B cell (primary cell): ENCODE results near the gene SLC7A7. TPM values are rescaled to one million over a fixed set of nuclear protein-coding genes. Genes with fewer than 3 reads are reported as not detected.
A peak's percentile ranks its signal among the peaks of the same experiment; 100 is the strongest.

Experiments
- ATAC-seq: fragments of 200-7000 bp; cut with Tn5 transposase; one replicate; pipeline ENCODE4 v1.10.0; 2021; ENCODE audit warnings: low read depth, mild to moderate bottlenecking, moderate number of reproducible peaks, moderate library complexity
- CTCF ChIA-PET: fragments of 350-600 bp; sonication (Branson Sonifier 250); formaldehyde crosslinking; loops from one replicate; lab custom pipeline; 2021; ENCODE audit warnings: antibody characterized with exemption, inconsistent platforms; lab: Charles Lee
- POLR2A ChIA-PET: fragments of 350-600 bp; sonication (Branson Sonifier 250); formaldehyde crosslinking; loops from one replicate; lab custom pipeline; 2021; ENCODE audit warnings: antibody characterized with exemption; lab: Charles Lee
- DNase-seq: peaks from one replicate; pipeline ENCODE4 v3.0.0; 2013
- H2AFZ ChIP-seq: 2 replicates; pipeline ENCODE4 v1.6.1; 2012; ENCODE audit warnings: mild to moderate bottlenecking, low read depth, low read length; ENCODE audit not compliant: insufficient read depth, poor library complexity, severe bottlenecking
- H3K27ac ChIP-seq, 2 donors: 1 replicate in 1 of 2; 2 replicates in 1 of 2; pipeline ENCODE4 v1.5.1; 2012 to 2013; ENCODE audit warnings: low read length in 2 of 2, mild to moderate bottlenecking in 2 of 2, moderate library complexity in 1 of 2
- H3K27me3 ChIP-seq, 4 experiments: fragments of 200-600 bp in 1 of 4; sonication (generic) in 1 of 4; replicated peaks in 1 of 4; 1 replicate in 2 of 4; 2 replicates in 2 of 4; pipeline versions ENCODE4 v1.6.1 to v1.7.0; 2013 to 2016; ENCODE audit warnings: low read length in 3 of 4, mild to moderate bottlenecking in 2 of 4, mixed read lengths in 1 of 4, moderate library complexity in 1 of 4; ENCODE audit not compliant: insufficient read depth in 4 of 4, control insufficient read depth in 3 of 4; ENCODE audit errors: control extremely low read depth in 1 of 4
- H3K36me3 ChIP-seq, 2 experiments: replicated peaks in 1 of 2; 1 replicate in 1 of 2; 2 replicates in 1 of 2; pipeline versions ENCODE4 v1.6.1 to v1.7.1; 2013; ENCODE audit warnings: low read length in 1 of 2; ENCODE audit not compliant: insufficient read depth in 2 of 2, control insufficient read depth in 1 of 2; ENCODE audit errors: control extremely low read depth in 1 of 2, extremely low read depth in 1 of 2
- H3K4me1 ChIP-seq, 2 donors: fragments of 200-600 bp in 1 of 2; sonication (generic) in 1 of 2; 1 replicate in 1 of 2; 2 replicates in 1 of 2; pipeline versions ENCODE4 v1.5.1 to v1.6.1; 2013 to 2017; ENCODE audit warnings: low read length in 2 of 2; ENCODE audit not compliant: control insufficient read depth in 2 of 2, insufficient read depth in 2 of 2
- H3K4me2 ChIP-seq: replicated peaks from 2 replicates; pipeline ENCODE3; 2012; ENCODE audit warnings: mild to moderate bottlenecking, low read depth, low read length; ENCODE audit not compliant: poor library complexity, severe bottlenecking
- H3K4me3 ChIP-seq, 5 experiments: fragments of 200-600 bp in 1 of 5; sonication (generic) in 1 of 5; 1 replicate in 3 of 5; 2 replicates in 2 of 5; pipeline versions ENCODE4 v1.5.1 to v1.7.0; 2011 to 2016; ENCODE audit warnings: low read length in 4 of 5, mild to moderate bottlenecking in 4 of 5, low read depth in 2 of 5, control low read depth in 1 of 5, moderate library complexity in 1 of 5; ENCODE audit not compliant: insufficient read depth in 1 of 5; ENCODE audit errors: control extremely low read depth in 1 of 5, extremely low read depth in 1 of 5
- H3K79me2 ChIP-seq: fragments of 200-600 bp; sonication (generic); one replicate; pipeline ENCODE4 v1.6.0; 2016; ENCODE audit warnings: low read length; ENCODE audit not compliant: control insufficient read depth, insufficient read depth
- H3K9ac ChIP-seq: fragments of 200-600 bp; sonication (generic); 2 replicates; pipeline ENCODE4 v1.6.1; 2017; ENCODE audit warnings: mild to moderate bottlenecking, low read length, moderate library complexity
- H3K9me3 ChIP-seq, 3 donors: one replicate each; pipeline versions ENCODE4 v1.6.1 to v1.7.1; 2013; ENCODE audit warnings: low read length in 2 of 3; ENCODE audit not compliant: control insufficient read depth in 2 of 3, insufficient read depth in 1 of 3; ENCODE audit errors: control extremely low read depth in 1 of 3
- H4K20me1 ChIP-seq: 2 replicates; pipeline ENCODE4 v1.6.0; 2012; ENCODE audit warnings: mild to moderate bottlenecking, low read length; ENCODE audit not compliant: insufficient read depth, control insufficient read depth, poor library complexity, severe bottlenecking
- H3K27ac Mint-ChIP-seq: one replicate; pipeline ENCODE4 v1.8.0; 2021; ENCODE audit warnings: mixed read lengths
- H3K27me3 Mint-ChIP-seq: one replicate; pipeline ENCODE4 v1.8.0; 2021; ENCODE audit warnings: mixed read lengths
- H3K4me1 Mint-ChIP-seq: one replicate; pipeline ENCODE4 v1.8.0; 2021; ENCODE audit warnings: mixed read lengths
- H3K4me3 Mint-ChIP-seq: one replicate; pipeline ENCODE4 v1.8.0; 2021; ENCODE audit warnings: mixed read lengths
- H3K9me3 Mint-ChIP-seq: one replicate; pipeline ENCODE4 v1.8.0; 2022; ENCODE audit warnings: mixed read lengths; ENCODE audit not compliant: insufficient read depth
- CTCF ChIP-seq: fragments of 200-600 bp; IDR thresholded peaks from one replicate; pipeline ENCODE4 v1.8.0; 2022; ENCODE audit warnings: antibody characterized with exemption, mild to moderate bottlenecking
- EZH2 ChIP-seq: IDR thresholded peaks from 2 replicates; pipeline ENCODE4 v1.6.1; 2012; ENCODE audit warnings: borderline replicate concordance, low read depth, mild to moderate bottlenecking, moderate library complexity, low read length; ENCODE audit not compliant: insufficient read depth, poor library complexity, severe bottlenecking
- WGBS: methylation state at CpG from one replicate; pipeline ENCODE4 v1.1.5; 2013; ENCODE audit warnings: missing lambda C conversion rate; ENCODE audit not compliant: insufficient coverage; 5-methylcytosine and 5-hydroxymethylcytosine counted together
- intact Hi-C: fragments of 100-400 bp; cut with micrococcal nuclease; formaldehyde crosslinking; loops from one replicate; pipeline ENCODE4 v1.10.0; 2022
- polyA plus RNA-seq: library from polyadenylated mRNA; depleted of rRNA; stranded (reverse); fragments of >200 nt; gene quantifications from 2 replicates; pipeline ENCODE4 v1.2.3, GENCODE V29; 2012
- total RNA-seq, 2 donors: library from RNA; stranded (reverse); fragments of 120-200 nt in 1 of 2; gene quantifications; 1 replicate in 1 of 2; 2 replicates in 1 of 2; pipeline versions ENCODE4 v1.2.3 to v1.2.4, GENCODE V29; 2013 to 2022

Gene SLC7A7
- total and polyA plus RNA-seq, 2 donors (not counting 1 experiment from before 2014, with no cell fraction given) = 33.4 to 50.0 TPM

- Histone ChIP-seq H2AFZ (peak within 1 kb of the TSS; percentile 88), H3K4me2 (peak within 1 kb of the TSS; percentile 88), H3K9ac (peak within 1 kb of the TSS; percentile 60), H3K27me3 (peaks cover 0 to 29% (median 11%) of the 10 kb centered on the region in 4 experiments), H3K4me1 (peaks cover 18 to 22% of the 10 kb centered on the region in 2 donors), H3K27ac (no peak within 1 kb of the TSS), H4K20me1 (no peaks in the 10 kb centered on the region), H3K4me3 (peak within 1 kb of the TSS; percentile 30 to 66 (median 62)), H3K9me3 (peaks cover 0 to 5% (median 0%) of the 10 kb centered on the region in 3 donors), H3K36me3 (peaks cover 12 to 32% of the 10 kb centered on the region in 2 experiments), H3K79me2 (no peaks in the 10 kb centered on the region)
- WGBS = 9% methylated on average over 37 of the region's 46 CpGs
- DNase-seq (no peak), ATAC-seq (peak; percentile 36)
- H3K4me1 Mint-ChIP-seq = peaks cover 23% of the 10 kb centered on the region
- H3K9me3 Mint-ChIP-seq = no peaks in the 10 kb centered on the region
- peaks cover 4% of the 10 kb centered on the region for H3K27me3 Mint-ChIP-seq
- ChIA-PET CTCF (interaction anchor here (0.7 to 8.7 kb wide), 10 partner anchors 13 to 263 kb away, joined by 3 to 90 read pairs (median 8); partner anchors contain the start of gene OXA1L), POLR2A (interaction anchor here (0.6 to 1.6 kb wide), 3 partner anchors 13 to 85 kb away, joined by 4 to 6 read pairs (median 6); no protein-coding TSS in a partner anchor)
- H3K27ac Mint-ChIP-seq = peak within 1 kb of the TSS; percentile 94
- intact Hi-C loops = no loop called here
- peak within 1 kb of the TSS; percentile 96 for H3K4me3 Mint-ChIP-seq
- TF ChIP-seq CTCF (no peak), EZH2 (no peak)
Measured at GRCh38 chr14:22836301-22837113, 21.3 kb upstream of the SLC7A7 start, which contains the start of gene MMP14. Gene MMP14 (plus strand): TSS chr14:22836585. CDS start chr14:22836818, 233 bp downstream.
